ENCODE measurements around the gene SOWAHD. TPM values are rescaled to one million over a fixed set of nuclear protein-coding genes. Genes with fewer than 3 reads are reported as not detected.

Gene SOWAHD, protein sequence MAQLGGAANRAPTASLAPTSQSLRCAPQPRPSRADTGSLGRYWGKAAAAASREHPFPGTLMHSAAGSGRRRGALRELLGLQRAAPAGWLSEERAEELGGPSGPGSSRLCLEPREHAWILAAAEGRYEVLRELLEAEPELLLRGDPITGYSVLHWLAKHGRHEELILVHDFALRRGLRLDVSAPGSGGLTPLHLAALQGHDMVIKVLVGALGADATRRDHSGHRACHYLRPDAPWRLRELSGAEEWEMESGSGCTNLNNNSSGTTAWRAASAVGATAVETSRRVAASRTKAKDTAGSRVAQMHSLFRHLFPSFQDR
- 0.65 TPM for polyA plus RNA-seq (2012; ENCODE audit: insufficient read length, low read depth)

DNA sequence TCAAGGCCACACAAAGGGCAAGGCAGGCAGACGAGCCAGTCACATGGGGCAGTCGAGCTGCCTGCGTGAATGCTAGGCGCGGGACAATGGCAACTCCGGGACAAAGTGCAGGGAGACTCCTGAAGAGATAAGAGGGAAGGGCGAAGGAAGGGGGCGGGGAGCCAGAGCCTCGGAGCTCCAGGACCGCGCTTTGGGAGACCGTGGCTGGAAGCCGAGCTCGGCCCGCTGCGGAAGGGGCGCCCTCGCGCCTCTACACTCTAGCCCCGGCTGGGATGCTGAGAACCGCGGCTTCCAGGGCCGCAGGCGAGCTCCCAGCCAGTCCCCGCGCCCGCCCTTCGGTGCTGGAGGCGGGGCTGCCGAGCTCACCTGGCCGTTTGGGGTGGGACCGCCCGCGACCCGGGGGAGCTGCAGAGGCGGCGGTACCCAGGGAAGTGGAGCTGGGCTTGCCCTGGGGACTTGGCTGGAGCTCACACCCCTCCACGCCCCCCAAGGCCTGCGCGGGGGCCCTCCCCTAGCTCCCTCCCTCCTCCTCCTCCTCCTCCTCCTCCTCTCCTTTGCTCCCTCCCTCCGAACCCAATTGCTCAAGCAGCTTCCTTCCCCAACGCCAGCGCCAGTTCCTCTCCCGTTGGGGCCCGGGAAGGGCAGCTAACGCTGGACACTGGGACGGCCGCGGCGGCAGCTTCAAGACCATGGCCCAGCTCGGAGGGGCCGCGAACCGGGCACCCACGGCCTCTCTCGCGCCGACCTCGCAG, at the start of gene SOWAHD:
TSS of gene SOWAHD (plus strand) at position 610 of the 752 bp plus-strand sequence. CDS start at position 690, 80 bp downstream.
- no peak for TF ChIP-seq POLR2AphosphoS5 (IDR thresholded peaks at IDR 0.05; ENCODE audit: low read depth, low read length)

DNA sequence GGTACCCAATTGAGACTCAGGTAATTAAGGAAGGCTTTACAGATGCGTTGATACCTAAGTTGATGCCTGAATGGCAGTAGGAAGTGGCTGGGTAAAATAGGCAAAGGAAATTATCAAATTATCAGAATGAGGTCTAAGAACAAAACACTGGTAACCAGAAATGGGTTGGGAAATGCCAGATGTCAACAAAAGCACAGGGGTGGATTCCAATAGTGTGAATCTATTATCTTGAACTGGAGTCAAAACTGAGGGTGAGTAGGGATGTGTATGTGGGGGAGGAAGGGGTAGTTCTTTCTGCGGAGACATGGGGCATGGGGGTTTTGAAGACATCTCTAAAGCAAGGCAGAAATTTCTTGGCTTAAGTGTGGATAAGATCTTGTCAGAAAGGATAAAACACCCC, 49.5 kb upstream of the SOWAHD start:
- TF ChIP-seq POLR2AphosphoS5 (IDR thresholded peaks at IDR 0.05; ENCODE audit: low read depth, low read length) (no peak), TAF1 (IDR thresholded peaks at IDR 0.05; ENCODE audit: borderline replicate concordance, insufficient read depth, low read length) (no peak)
- TF ChIP-seq, protein P1, sequence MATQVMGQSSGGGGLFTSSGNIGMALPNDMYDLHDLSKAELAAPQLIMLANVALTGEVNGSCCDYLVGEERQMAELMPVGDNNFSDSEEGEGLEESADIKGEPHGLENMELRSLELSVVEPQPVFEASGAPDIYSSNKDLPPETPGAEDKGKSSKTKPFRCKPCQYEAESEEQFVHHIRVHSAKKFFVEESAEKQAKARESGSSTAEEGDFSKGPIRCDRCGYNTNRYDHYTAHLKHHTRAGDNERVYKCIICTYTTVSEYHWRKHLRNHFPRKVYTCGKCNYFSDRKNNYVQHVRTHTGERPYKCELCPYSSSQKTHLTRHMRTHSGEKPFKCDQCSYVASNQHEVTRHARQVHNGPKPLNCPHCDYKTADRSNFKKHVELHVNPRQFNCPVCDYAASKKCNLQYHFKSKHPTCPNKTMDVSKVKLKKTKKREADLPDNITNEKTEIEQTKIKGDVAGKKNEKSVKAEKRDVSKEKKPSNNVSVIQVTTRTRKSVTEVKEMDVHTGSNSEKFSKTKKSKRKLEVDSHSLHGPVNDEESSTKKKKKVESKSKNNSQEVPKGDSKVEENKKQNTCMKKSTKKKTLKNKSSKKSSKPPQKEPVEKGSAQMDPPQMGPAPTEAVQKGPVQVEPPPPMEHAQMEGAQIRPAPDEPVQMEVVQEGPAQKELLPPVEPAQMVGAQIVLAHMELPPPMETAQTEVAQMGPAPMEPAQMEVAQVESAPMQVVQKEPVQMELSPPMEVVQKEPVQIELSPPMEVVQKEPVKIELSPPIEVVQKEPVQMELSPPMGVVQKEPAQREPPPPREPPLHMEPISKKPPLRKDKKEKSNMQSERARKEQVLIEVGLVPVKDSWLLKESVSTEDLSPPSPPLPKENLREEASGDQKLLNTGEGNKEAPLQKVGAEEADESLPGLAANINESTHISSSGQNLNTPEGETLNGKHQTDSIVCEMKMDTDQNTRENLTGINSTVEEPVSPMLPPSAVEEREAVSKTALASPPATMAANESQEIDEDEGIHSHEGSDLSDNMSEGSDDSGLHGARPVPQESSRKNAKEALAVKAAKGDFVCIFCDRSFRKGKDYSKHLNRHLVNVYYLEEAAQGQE (IDR thresholded peaks at IDR 0.05; ENCODE audit: insufficient read depth in 1 of 2, low read depth in 2 of 2, low read length in 2 of 2) = no peak

DNA sequence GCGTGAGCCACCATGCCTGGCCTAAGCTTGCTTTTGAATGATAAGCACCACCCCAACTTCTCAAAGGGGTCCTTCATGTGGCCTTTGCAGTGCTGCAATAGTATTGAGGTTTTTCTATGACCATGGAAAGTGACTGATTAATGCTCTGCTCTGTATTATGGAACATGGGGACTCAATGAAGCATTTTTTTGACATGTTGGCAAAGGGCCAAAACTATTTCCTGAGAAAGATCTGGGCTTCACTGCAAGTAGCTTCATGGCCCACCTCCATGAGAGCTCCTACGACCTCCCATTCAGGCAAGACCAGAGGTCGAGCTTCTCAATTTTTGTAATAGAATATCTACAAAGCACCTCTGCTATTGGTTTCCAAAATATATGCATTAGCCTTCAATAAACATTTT, 48.8 kb upstream of the SOWAHD start:
- no peak for TF ChIP-seq SIN3A (IDR thresholded peaks at IDR 0.05; ENCODE audit: borderline replicate concordance, insufficient read depth, low read length)
- no peak for TF ChIP-seq TAF1 (IDR thresholded peaks at IDR 0.05; ENCODE audit: borderline replicate concordance, insufficient read depth, low read length)
- TF ChIP-seq FOXP2 (optimal IDR thresholded peaks at IDR 0.05; ENCODE audit: borderline replicate concordance, extremely low read depth, extremely low read length, insufficient read depth) = no peak
- TF ChIP-seq, protein P1 (IDR thresholded peaks at IDR 0.05; ENCODE audit: insufficient read depth in 1 of 2, low read depth in 2 of 2, low read length in 2 of 2) = no peak
- TF ChIP-seq POLR2AphosphoS5 (IDR thresholded peaks at IDR 0.05; ENCODE audit: low read depth, low read length) = no peak

DNA sequence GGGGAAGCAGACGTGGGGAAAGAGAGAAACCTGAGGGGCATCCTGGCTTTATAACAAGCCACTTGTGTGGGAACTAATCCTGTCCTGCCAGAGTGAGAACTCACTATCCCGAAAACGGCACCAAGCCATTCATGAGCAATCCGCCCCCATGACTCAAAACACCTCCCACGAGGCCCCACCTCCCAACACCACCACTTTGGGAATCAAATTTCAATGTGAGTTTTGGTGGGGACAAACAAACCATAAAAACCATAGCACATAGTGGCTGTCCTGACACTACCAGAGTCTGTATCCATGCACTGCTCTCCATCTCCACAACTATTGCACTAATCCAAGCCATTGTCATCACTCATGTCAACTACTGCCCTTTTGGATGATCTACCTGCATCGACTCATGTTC, 36.9 kb upstream of the SOWAHD start:
- TF ChIP-seq SIN3A (IDR thresholded peaks at IDR 0.05; ENCODE audit: borderline replicate concordance, insufficient read depth, low read length) (no peak), POLR2AphosphoS5 (IDR thresholded peaks at IDR 0.05; ENCODE audit: low read depth, low read length) (no peak), FOXP2 (optimal IDR thresholded peaks at IDR 0.05; ENCODE audit: borderline replicate concordance, extremely low read depth, extremely low read length, insufficient read depth) (no peak), TAF1 (IDR thresholded peaks at IDR 0.05; ENCODE audit: borderline replicate concordance, insufficient read depth, low read length) (no peak)
- TF ChIP-seq, protein P1 (IDR thresholded peaks at IDR 0.05; ENCODE audit: insufficient read depth in 1 of 2, low read depth in 2 of 2, low read length in 2 of 2) = no peak

DNA sequence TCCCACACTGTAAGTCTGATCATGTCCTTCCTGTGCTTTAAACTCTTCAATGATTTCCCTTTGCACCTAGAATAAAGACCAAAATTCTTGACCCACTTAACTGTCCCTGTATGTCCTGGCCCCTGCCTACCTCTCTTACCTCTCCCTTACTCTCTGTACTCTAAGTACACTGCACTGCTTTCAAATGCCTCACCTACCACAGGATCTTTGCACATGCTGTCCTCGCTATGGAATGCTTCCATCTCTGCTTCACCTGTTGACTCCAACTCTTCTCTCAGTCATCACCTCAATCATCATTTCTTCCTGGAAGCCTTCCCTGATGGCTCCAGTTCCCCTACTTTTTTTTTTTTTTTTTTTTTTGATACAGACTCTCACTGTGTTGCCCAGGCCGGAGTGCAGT, 36.5 kb upstream of the SOWAHD start:
- TF ChIP-seq, protein P1 (IDR thresholded peaks at IDR 0.05; ENCODE audit: insufficient read depth in 1 of 2, low read depth in 2 of 2, low read length in 2 of 2) = no peak
- TF ChIP-seq TAF1 (IDR thresholded peaks at IDR 0.05; ENCODE audit: borderline replicate concordance, insufficient read depth, low read length) (no peak), FOXP2 (optimal IDR thresholded peaks at IDR 0.05; ENCODE audit: borderline replicate concordance, extremely low read depth, extremely low read length, insufficient read depth) (no peak), POLR2AphosphoS5 (IDR thresholded peaks at IDR 0.05; ENCODE audit: low read depth, low read length) (no peak), SIN3A (IDR thresholded peaks at IDR 0.05; ENCODE audit: borderline replicate concordance, insufficient read depth, low read length) (no peak)

Measured in PFSK-1 (cell line).